Esophagus mucosa (tissue), 1 donor: ENCODE measurements around the gene IGFBP7. TPM values are rescaled to one million over a fixed set of nuclear protein-coding genes. Genes with fewer than 3 reads are reported as not detected.

ENCODE experiments used
- ATAC-seq: fragments of 200-7000 bp; cut with Tn5 transposase; one replicate; pipeline ENCODE4 v1.9.1; 2020
- total RNA-seq: library from RNA; stranded (reverse); gene quantifications from one replicate; pipeline ENCODE4 v1.2.4, GENCODE V29; 2023
- donor health status: DM: yes; HTN: yes; CAD: no.

Gene IGFBP7
- total RNA-seq, 1 donor from 2014 or later, result 40.9 TPM

DNA sequence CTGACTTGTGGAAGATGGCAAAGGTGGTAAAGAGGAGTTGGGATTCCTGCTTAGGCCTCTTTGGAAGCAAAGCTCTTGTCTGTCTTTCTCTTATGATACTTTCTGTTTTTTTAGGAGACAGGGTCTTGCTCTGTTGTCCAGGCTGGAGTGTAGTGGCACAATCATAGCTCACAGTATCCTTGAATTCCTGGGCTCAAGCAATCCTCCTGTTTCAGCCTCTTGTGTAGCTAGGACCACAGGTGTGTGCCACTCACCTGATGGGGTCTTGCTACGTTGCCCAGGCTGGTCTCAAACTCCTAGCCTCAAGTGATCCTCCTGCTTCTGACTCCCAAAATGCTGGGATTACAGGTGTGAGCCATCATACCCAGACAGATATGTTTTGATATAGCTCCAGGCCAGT is 19.3 kb upstream of the IGFBP7 start:
- ATAC-seq, result no peak

DNA sequence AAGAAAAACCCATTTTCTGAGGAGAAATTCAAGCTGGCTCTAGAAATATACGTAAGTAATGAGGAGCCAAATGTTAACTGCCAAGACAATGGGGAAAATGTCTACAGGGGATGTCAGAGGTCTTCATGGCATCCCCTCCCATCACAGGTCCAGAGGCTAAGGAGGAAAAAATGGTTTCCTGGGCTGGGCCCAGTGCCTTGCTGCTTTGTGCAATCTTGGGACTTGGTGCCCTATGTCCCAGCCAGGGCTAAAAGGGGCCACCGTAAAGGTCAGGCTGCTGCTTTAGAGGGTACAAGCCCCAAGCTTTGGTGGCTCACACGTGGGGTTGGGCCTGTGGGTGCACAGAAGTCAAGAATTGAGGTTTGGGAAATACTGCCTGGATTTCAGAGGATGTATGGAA is 17.2 kb upstream of the IGFBP7 start:
- ATAC-seq, result no peak

DNA sequence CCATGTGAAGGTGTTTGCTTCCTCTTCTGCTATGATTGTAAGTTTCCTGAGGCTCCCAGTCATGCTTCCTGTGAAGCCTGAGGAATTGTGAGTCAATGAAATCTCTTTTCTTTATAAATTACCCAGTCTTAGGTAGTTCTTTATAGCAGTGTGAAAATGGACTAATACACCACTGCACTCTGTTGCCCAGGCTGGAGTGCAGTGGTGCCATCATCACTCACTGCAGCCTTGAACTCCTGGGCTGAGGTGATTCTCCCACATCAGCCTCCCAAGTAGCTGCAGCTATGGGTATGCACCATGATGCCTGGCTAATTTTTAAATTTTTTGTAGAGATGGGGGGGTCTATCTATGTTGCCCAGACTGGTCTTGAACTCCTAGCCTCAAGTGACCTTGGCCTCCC is 15.8 kb upstream of the IGFBP7 start:
- ATAC-seq, result no peak

DNA sequence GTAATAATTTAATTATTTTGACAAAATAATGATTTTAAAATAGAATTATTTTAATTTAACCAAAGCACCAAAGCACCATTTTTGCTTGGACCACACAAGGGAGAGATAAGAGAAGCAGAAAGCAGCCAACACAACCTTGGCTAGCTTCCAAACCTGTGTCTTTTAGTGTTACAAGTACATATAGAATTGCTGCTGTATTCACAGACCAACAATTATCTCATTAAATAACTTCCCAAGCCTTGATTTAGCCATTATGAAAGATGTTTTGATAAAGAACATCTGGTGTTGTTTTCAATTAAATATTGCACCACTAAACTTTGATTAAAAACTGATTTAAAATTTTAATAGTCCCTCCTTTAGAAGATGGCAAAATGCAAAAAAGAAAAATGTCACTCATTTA is 14.0 kb upstream of the IGFBP7 start:
- ATAC-seq, result no peak

DNA sequence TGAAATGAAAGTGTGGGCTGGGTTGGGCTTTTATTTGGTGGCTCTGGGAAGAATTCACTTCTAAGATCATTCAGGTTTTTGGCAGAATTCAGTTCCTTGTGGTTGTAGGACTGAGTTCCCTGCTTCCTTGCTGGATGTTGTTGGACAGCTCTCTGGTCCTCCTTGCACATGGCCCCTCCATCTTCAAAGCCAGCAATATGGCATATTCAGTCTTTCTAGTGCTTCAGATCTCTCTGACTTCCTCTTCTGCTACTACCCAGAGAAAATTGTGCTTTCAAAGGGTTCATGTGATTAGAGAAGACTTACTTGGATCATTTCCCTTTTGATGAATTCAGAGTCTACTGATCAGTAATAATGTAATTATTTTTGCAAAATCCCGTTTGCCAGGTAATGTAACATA is 12.8 kb upstream of the IGFBP7 start:
- ATAC-seq, result no peak

DNA sequence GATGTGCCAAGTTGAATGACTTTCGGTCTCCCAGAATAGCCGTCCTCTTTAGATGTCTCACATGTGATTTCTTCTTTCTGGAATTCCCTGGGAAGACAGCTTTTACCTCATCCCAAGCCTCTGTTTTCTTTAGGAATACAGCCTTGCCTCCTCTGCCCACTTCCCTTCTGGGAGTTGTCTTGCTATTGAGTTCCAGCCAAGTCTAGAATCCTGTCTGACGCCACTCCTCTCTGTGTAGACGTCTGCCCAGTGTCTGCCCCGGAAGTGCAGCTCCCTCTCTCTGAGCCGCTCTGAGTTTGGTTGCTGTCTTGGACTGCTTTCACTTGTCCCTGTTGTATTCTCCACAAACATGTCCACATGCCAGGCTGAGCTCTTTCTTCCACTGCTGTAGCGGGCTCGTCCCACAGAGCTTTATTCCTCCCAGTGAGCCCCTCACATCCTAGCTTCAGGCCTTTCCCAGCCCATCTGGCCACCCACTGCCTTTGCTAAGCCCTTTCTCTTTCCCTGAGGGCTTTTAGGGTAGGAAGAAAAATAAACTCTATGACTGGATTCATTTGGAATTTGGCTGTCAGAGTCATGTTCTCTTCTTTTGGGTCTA is 9.0 kb upstream of the IGFBP7 start:
- peak; percentile 86 for ATAC-seq

DNA sequence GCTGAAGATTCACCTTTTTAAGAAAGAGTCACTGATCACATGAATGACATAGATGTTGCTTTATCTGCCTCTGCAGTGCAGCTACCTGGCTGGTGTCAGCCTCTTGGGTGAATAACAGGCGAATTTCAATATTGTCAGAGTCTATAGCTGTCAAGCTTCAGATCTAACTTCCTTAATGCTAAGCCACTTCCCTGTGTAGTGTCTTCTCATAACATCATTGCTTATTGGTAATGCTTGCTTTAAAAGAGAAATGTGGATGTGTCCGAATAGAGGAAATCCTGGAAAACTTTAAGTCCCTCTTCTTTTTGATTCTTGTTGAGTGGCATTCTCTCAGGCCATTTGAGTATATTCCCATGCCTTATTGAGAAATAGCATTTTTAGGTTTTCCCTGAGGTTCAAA is 7.3 kb upstream of the IGFBP7 start:
- ATAC-seq, result no peak

DNA sequence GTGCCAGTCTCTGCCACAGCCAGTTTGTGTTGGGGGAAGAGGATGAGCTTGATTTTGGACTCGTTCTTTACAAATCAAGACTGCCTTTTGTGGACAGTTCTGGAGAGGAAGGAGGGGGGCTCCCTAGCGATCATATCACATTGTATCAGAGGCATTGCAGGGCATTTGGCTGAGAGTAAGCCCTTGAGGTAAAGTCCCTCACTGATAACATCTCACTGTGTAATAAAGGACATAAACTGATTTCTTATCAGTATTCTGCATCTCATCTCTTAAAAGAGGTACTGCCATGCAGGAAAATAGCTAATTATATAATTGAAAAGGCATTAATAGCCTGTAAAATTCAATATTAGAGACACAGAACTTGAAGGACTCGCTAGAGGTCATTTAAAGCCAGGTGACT is 6.1 kb upstream of the IGFBP7 start:
- ATAC-seq, result no peak

DNA sequence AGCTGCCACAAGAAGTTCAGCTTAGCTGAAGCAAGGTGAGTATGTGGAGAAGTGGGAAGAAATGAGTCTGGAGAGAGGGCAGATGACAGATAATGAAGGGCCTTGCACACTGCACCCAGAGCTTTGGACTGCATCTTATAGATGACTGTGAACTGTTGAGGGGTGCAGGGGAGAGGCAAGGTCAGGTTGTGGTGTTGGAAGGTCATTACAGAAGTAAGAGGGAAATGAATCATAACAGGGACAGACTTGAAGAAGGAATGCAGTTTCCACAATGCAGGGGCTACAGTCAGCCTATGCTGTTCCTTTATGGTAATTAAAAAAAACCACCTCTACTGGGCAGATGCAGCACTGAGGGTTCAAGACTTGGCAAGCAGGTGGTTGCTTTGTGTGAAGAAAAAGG is 4.8 kb upstream of the IGFBP7 start:
- no peak for ATAC-seq

DNA sequence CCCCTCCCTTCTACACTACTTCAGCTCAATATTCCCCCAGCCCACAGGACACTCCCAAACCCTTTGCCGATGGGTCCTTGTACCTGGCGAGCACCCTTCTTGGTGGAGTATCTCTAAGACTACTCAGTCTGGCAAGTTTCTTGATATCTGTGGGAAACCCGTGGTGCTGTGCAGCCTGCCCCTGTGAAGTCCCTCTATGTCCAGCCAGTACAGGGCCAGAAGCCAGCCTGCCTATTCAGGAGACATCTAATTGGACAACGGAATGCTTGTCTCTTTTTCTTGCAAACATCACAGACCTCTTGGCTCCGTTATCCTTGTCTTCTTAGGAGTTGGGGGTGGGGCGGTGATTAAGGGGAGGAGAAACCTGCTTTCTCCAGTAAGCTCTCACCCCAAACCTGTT is 3.7 kb upstream of the IGFBP7 start:
- ATAC-seq, result no peak

DNA sequence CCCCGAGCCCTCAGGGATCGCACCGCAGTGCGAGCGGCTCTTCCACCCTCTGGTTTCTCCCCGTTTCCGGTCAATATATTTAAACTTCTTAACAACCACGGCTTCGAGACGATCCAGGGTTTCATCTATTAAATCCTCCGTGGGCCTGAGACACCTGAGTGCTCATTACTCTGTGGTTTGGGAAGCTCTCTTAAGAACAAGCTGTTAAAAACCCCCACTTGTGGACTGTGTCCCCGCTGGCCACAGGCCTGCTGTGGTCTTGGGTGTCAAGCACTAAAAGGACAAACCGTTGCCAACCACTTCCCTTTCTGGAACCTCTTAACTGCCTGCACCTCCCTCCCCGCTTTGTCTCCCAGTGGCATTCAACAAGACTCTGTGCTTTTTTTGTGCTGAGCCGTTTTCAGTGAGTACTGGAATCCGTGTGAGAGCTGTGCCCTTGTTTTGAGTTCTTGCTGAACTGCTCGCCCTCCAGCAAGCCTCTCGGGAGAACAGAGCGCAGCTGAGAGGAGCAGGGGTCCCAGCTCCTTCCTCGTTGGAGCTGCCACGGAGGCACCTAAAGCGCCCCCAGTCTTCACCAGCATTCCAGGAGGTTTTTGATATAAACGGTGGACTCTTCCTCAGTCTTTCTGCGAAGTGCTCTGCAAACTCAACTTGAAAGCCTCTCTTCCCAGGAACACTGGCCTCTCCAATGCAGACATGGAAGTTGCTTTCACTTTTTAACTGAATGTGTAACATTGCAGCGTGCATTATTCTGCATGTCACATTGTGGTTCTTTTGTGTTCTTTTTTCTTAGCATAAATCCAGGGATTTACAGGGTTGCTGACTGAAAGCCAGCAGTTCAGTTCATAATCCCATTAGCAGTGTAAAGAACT is 691 bp upstream of the IGFBP7 start:
- ATAC-seq, result peak; percentile 45

DNA sequence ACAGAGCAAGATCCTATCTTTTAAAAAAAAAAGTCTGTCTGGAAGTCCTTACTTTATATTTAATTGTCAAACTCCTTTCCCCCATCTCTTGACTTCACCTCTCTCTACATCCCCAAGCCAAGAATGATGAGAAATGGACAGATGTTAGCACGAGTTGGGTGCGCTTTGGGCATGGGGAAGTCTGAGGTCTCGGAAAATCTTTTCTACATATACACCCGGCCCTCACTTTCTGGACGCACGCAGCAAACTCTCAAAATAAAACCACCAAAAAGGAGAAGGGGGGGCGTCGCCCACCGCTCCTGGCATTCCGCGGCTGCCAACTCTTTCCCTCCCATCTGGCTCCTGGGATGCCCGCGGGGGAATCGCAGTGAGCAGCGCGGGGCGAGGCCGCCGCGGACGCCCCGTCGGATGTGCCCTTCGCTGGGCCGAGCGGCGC is 756 bp downstream of the IGFBP7 start:
- ATAC-seq, result no peak

DNA sequence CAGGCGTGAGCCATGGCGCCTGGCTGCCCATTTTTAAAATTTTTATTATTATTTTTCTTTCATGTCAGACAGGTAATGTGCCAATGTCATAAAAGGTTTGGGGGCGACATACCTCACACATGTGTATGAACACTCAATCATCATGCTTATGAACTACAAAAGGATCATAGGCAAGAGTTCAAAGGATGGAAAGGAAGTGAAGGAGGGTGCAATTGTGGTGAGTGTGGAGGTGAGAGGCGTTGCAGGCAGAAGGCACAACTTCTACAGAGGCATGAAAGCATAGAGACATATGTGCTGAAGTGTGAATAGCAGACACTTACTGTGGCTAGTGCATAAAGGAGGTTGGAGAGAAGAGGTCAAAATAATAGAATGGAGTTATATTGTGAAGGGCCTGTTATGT is 4.0 kb downstream of the IGFBP7 start:
- no peak for ATAC-seq

DNA sequence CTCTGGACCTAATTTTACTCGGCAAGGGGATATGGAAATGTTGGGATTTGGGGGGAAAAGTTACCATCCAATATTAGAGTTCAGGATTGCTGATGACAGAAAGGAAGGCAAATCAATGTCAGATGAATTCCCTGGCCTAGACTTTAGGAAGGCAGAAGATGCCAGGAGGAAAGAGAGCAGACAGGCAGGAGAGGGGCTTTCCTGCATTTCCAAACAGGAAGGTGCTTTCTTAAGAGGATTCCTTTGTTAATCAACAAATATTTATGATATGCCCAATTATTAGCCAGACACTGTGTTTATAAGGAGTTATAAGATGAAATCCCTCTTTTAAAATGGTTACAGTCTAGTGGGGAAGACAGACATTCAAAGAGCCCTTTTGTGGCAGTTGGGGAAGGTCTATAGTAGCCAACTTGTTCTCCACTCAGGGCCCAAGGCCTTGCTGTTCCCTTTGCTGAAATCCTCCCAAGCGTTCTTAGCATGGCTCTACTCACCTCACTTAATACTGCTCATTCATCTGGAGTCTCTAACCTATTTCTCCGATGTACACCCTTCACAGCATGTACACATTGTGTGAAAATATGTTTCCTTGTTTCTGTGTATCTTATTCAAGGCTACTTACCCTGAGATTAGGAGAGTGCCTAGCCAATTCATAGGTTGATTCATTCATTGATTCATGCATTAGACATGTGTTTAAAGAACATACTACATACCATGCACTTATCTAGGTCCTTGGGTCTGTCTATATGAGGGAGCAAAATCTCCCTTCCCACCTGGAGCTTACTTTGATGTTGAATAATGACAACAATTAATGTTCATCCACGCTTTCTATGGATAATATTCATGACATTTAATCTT is 5.3 kb downstream of the IGFBP7 start:
- ATAC-seq, result no peak

DNA sequence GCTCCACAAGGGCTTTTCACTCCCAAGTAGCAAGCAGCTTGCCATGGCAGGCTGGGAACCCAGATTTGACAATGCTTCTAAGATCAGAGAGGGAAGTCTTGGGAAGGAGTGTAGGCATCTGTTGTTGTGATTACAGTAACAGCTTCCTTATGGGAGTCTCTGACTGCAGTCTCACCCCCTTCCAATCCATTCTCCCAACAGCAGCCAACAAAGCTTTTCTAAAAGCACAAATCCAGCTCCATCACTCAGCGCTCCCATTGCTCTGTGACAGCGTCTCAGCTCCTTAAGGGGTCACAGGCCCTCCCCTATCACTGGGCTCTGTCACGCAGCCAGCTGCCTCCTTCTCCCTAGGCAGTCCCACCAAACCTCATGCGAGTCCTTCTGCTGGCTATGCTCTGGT is 7.1 kb downstream of the IGFBP7 start:
- ATAC-seq, result no peak

DNA sequence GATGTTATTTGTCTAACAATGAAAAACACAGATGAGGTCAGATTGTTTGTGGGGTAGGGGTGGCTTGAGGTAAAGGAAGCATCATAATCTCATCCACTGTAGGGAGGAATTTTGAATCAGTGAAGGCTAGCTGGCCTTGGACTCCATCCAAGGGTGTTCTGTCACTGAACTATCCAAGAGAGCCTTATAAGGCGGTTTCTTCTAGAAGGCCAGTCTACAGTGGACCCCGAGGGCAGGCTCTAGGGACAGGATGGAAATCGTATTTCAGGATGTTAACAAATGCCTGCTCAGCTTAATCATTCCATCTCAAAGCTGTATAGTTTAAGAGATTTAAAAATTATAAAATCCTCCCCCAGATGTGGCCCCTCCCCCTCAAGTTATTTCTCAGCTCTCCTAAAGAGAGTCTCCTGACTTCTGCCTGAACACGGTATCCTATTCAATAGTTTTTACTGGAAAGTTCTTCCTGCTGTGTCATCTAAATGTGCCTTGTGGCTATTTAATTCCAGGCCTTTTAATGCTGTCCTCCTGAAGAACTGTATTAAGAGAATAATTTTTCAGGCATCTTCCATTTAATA is 8.0 kb downstream of the IGFBP7 start:
- ATAC-seq, result peak; percentile 47

DNA sequence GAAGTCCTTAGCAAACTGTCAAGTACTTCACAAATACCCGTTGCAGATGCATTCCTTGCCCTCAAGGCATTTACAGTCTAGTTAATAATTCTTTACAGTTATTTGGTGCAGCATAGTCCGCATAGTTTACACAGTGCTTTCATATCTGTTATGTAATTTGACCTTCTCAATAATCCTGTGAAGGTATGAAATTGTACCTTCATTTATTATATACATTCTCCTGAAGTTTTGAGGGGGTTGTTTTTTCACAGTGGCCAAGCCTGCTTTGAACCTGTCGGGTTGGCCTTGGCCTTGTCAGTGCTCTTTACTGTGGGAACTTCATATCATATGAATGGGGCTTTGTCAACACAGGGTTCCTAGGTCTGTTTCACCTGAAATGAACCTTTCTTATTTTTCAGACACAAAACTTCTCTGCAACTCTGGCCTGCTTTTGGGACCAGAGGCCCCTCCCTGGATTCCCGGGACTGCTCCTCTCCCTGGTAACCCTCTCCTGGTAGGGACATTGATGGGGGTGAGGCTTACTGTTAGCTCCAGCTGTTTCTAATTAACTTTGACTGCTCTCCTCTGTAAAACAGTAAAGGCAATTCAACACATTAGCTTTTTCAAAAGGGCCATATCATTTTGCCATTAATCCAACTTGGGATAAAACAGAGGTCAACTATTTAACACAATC is 9.1 kb downstream of the IGFBP7 start:
- ATAC-seq, result no peak

DNA sequence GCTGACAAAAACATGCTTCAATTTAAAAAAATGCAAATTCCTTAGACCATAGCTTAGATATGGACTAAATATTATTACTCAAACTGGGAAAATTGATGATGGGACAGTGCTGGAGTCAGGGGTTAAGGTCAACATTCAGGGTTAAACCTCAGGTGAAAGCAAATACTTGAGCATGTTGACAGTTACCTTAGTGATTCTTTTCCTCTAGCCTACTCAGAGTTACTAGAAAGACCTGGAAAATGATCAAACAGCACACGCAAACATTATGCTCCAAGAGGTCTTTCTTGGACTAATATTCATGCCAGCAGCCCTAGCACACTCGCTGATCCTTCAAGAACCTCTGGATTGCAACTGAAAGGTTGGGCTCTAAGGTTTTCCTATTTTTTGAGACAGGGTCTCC is 10.8 kb downstream of the IGFBP7 start:
- no peak for ATAC-seq

DNA sequence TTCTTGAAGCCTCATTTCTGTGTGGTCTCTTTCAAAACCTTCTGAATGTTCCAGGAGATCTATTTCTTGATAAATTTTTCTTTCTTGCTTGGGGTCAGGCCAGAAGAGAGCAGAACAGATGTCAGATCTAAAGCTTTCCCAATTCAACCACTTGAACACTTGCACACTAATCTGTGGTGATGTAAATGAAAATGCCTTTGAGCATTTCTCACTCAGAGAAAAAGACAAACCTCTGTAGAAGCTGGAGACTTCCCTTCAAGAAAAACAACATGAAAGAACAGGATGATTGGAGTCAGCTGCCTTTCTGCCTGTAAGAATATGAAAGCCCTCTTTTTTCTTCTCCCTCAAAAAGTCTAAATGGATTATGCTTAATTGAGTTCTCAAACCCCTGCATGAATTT is 11.2 kb downstream of the IGFBP7 start:
- no peak for ATAC-seq

DNA sequence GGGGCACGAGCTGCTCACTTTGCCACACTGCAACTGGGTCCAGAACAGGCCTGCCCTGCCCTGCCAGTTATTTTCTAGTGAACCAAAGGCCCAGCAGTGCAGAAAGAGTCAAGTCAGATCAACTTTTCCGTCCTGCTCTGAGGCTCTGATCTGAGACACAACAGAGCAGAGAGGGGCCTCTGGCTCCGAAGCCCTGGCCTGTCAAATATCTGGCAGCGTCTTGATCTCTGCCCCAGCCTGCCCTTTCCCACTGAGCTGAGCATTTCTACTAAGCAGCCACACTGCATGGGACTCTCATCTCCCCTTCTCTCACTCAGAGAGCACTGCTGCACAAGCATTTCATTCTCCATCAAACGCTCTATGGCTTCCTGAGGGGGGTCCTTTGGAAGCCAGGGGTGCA is 11.8 kb downstream of the IGFBP7 start:
- no peak for ATAC-seq

DNA sequence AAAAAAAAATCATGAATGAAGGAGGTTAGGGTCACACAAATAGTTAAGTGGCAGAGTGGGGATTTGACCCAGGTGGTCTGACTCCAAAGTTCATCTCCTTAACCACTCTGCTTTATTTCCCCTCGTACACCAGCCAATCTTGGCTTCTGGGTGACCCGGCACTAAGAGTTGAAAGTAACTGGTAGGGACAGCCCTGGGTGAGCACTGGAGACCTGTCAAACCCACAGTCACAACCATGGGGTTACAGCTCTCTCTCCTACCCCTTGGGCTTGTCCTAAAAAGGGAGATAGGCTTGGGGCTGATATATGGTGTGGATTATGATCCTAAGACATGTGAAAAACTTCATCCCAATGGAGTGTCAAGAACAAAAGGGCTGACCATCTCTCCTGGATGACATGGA is 12.5 kb downstream of the IGFBP7 start:
- ATAC-seq, result no peak

DNA sequence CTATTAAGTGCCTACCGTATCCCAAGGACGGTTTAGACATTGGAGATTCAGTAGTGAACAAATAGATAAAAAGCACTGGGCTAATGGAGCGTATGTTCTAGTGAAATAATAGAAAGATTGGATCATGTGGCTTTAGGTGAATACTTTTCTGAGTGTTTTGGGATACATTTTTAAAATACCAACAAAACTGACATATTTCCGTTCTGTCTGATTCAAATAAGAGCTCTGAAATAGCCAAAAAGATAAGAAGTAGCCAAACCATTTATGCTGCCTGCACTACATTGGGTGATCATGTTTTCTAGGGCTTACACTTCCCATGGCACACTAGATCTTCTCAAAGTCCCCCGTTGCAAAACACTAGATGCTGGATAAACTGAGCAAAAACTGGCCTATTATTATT is 14.2 kb downstream of the IGFBP7 start:
- ATAC-seq, result no peak

DNA sequence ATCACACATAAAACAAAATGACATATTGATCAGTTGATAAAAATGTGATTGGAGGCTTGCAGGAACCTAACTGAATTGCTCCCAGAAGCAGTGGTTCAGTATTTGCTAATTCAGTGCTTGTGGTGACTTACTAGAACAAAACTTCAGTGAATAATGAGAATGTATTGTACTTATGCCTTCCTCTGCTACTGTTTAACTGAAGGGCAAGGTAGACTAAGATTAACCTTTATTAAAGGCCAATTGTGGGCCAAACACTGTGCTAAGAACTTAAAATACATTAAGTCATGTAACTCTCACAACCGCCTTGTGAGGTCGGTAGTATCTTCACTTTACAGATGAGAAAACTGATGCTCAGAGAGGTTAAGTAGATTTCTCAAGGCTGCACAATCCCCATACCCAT is 14.9 kb downstream of the IGFBP7 start:
- ATAC-seq, result no peak
